A549 (cell line): ENCODE results near the gene ACOT7.

Source experiments
- CBX8 ChIP-seq: fragments of 200-600 bp; sonication (generic); IDR thresholded peaks from 2 replicates; pipeline ENCODE4 v1.6.1; 2016
- ELK1 ChIP-seq: fragments of 150-350 bp; IDR thresholded peaks from 2 replicates; pipeline ENCODE4 v1.6.1; 2014; ENCODE audit warnings: low read depth, mild to moderate bottlenecking, low read length
- FOSL2 ChIP-seq, 2 experiments: fragments of 450-650 bp in 1 of 2; fragments of >200 bp in 1 of 2; sonication (Bioruptor Twin) in 1 of 2; formaldehyde crosslinking; IDR thresholded peaks; 2 replicates each; pipeline versions ENCODE4 v1.5.0 to v1.6.1; 2016 to 2020; ENCODE audit warnings: mild to moderate bottlenecking in 1 of 2, moderate library complexity in 1 of 2
- JUNB ChIP-seq: fragments of >200 bp; sonication (Bioruptor Twin); formaldehyde crosslinking; IDR thresholded peaks from 2 replicates; pipeline ENCODE4 v1.6.1; 2016
- MAZ ChIP-seq: fragments of 150-350 bp; IDR thresholded peaks from 2 replicates; pipeline ENCODE4 v1.6.1; 2014; ENCODE audit warnings: antibody characterized with exemption, low read depth, low read length, borderline replicate concordance
- NR3C1 ChIP-seq: fragments of >200 bp; sonication (Bioruptor Twin); formaldehyde crosslinking; IDR thresholded peaks from 3 replicates; pipeline ENCODE4 v1.6.1; 2017
- POLR2A ChIP-seq: IDR thresholded peaks from 2 replicates; pipeline ENCODE4 v1.6.1; 2012; ENCODE audit warnings: mild to moderate bottlenecking, low read length
- RAD21 ChIP-seq, 2 experiments: fragments of >200 bp in 1 of 2; sonication (Bioruptor Twin) in 1 of 2; formaldehyde crosslinking in 1 of 2; IDR thresholded peaks in 1 of 2; conservative IDR thresholded peaks in 1 of 2; 2 replicates in 1 of 2; 3 replicates in 1 of 2; pipeline ENCODE4 v1.6.1; 2012 to 2018; ENCODE audit warnings: inconsistent platforms in 1 of 2
- RCOR1 ChIP-seq: fragments of 150-350 bp; IDR thresholded peaks from 2 replicates; pipeline ENCODE4 v1.6.1; 2014; ENCODE audit warnings: antibody characterized with exemption, low read length, low read depth
- SMC3 ChIP-seq: fragments of >200 bp; sonication (Bioruptor Twin); formaldehyde crosslinking; IDR thresholded peaks from 3 replicates; pipeline ENCODE4 v1.6.1; 2018; ENCODE audit warnings: inconsistent platforms
- SREBF2 ChIP-seq: fragments of 450-650 bp; IDR thresholded peaks from 2 replicates; pipeline ENCODE4 v1.6.1; 2014; ENCODE audit warnings: mild to moderate bottlenecking, moderate library complexity
- ZSCAN20 ChIP-seq: fragments of 250-450 bp; sonication (Bioruptor Pico); IDR thresholded peaks from 2 replicates; pipeline ENCODE4 v1.8.0; 2022; ENCODE audit warnings: mild to moderate bottlenecking, moderate library complexity
- TF ChIP-seq, protein P1 (sequence below): fragments of >200 bp; sonication (Bioruptor Twin); formaldehyde crosslinking; IDR thresholded peaks from 3 replicates; pipeline ENCODE4 v1.5.1; 2016
- TF ChIP-seq, protein P2 (sequence below): IDR thresholded peaks from 2 replicates; pipeline ENCODE4 v1.6.1; 2012

- TF ChIP-seq ELK1 (no peak), RCOR1 (no peak), POLR2A (no peak), ZSCAN20 (CRISPR knock-in tag) (no peak), FOSL2 (IDR thresholded peaks at IDR 0.05) (no peak), FOSL2 (CRISPR knock-in tag; IDR thresholded peaks at IDR 0.05) (no peak), SMC3 (no peak), NR3C1 (no peak), SREBF2 (no peak), JUNB (no peak), MAZ (no peak), CBX8 (no peak), RAD21 (conservative IDR thresholded peaks at IDR 0.05 in 1 of 2, IDR thresholded peaks at IDR 0.05 in 1 of 2) (no peak)
- TF ChIP-seq, protein P1, sequence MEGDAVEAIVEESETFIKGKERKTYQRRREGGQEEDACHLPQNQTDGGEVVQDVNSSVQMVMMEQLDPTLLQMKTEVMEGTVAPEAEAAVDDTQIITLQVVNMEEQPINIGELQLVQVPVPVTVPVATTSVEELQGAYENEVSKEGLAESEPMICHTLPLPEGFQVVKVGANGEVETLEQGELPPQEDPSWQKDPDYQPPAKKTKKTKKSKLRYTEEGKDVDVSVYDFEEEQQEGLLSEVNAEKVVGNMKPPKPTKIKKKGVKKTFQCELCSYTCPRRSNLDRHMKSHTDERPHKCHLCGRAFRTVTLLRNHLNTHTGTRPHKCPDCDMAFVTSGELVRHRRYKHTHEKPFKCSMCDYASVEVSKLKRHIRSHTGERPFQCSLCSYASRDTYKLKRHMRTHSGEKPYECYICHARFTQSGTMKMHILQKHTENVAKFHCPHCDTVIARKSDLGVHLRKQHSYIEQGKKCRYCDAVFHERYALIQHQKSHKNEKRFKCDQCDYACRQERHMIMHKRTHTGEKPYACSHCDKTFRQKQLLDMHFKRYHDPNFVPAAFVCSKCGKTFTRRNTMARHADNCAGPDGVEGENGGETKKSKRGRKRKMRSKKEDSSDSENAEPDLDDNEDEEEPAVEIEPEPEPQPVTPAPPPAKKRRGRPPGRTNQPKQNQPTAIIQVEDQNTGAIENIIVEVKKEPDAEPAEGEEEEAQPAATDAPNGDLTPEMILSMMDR: no peak
- TF ChIP-seq, protein P2, sequence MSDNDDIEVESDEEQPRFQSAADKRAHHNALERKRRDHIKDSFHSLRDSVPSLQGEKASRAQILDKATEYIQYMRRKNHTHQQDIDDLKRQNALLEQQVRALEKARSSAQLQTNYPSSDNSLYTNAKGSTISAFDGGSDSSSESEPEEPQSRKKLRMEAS: no peak
Measured at GRCh38 chr1:6358757-6359201, 34.8 kb downstream of the ACOT7 start.
